Endothelial cell of umbilical vein (primary cell): ENCODE results near the gene GSDME. TPM values are rescaled to one million over a fixed set of nuclear protein-coding genes. Genes with fewer than 3 reads are reported as not detected.

Experiments used
- BruUV-seq: library from RNA; stranded (reverse); fragments of 400-500 nt; replicated peaks from 2 replicates; lab custom pipeline; 2021; lab: Mats Ljungman, UMichigan
- CTCF ChIA-PET: fragments of 300-600, 350-600 bp; sonication (Branson Sonifier 250); formaldehyde crosslinking; loops from one replicate; lab custom pipeline; 2021; ENCODE audit warnings: antibody characterized with exemption, inconsistent platforms; lab: Charles Lee
- POLR2A ChIA-PET: fragments of 300-600, 350-600 bp; sonication (Branson Sonifier 250); formaldehyde crosslinking; loops from one replicate; lab custom pipeline; 2021; ENCODE audit warnings: antibody characterized with exemption, inconsistent platforms; lab: Charles Lee
- DNase-seq: peaks from one replicate; pipeline ENCODE4 v3.0.0-alpha.2; 2011; ENCODE audit warnings: low read depth, low spot score
- FAIRE-seq: peaks from 2 replicates; lab custom pipeline; 2011; peaks lifted over from hg19 to GRCh38; lab: Jason Lieb, UNC
- H2AFZ ChIP-seq: 2 replicates; pipeline ENCODE4 v1.6.0; 2012; ENCODE audit warnings: low read depth, low read length, control low read depth, inconsistent platforms
- H3K27ac ChIP-seq: 2 replicates; pipeline ENCODE4 v1.5.1; 2011; ENCODE audit warnings: low read depth, mild to moderate bottlenecking, control low read depth, low read length, moderate library complexity; ENCODE audit not compliant: insufficient read depth
- H3K27me3 ChIP-seq, 2 experiments: 2 replicates each; pipeline versions ENCODE4 v1.6.0 to v1.6.1; 2011; ENCODE audit warnings: low read length in 2 of 2, mixed read lengths in 1 of 2; ENCODE audit not compliant: control insufficient read depth in 2 of 2, insufficient read depth in 2 of 2
- H3K36me3 ChIP-seq, 2 experiments: 2 replicates in 1 of 2; 3 replicates in 1 of 2; pipeline ENCODE4 v1.5.1; 2011; ENCODE audit warnings: low read length in 2 of 2, mild to moderate bottlenecking in 1 of 2, moderate library complexity in 1 of 2; ENCODE audit not compliant: control insufficient read depth in 2 of 2, insufficient read depth in 2 of 2; ENCODE audit errors: extremely low read depth in 1 of 2
- H3K4me1 ChIP-seq: 3 replicates; pipeline ENCODE4 v1.5.1; 2011; ENCODE audit warnings: mild to moderate bottlenecking, low read length; ENCODE audit not compliant: control insufficient read depth, insufficient read depth; ENCODE audit errors: extremely low read depth
- H3K4me2 ChIP-seq: 2 replicates; pipeline ENCODE4 v1.6.1; 2011; ENCODE audit warnings: low read length, control low read depth, mixed read lengths; ENCODE audit not compliant: insufficient read depth
- H3K4me3 ChIP-seq, 3 experiments: fragments of 200-600 bp in 1 of 3; sonication (generic), shearing (Covaris generic) in 1 of 3; replicated peaks in 1 of 3; 2 replicates each; pipeline ENCODE4 v1.5.1; 2011 to 2016; ENCODE audit warnings: control low read depth in 3 of 3, low read length in 3 of 3, mild to moderate bottlenecking in 2 of 3, inconsistent platforms in 1 of 3, low read depth in 1 of 3, moderate library complexity in 1 of 3; ENCODE audit not compliant: insufficient read depth in 1 of 3
- H3K79me2 ChIP-seq: 2 replicates; pipeline ENCODE4 v1.6.0; 2012; ENCODE audit warnings: low read length, inconsistent platforms; ENCODE audit not compliant: control insufficient read depth, insufficient read depth
- H3K9ac ChIP-seq: replicated peaks from 2 replicates; pipeline ENCODE3; 2011; ENCODE audit warnings: low read length, control low read depth; ENCODE audit not compliant: insufficient read depth; ENCODE audit errors: extremely low read depth
- H3K9me1 ChIP-seq: replicated peaks from 3 replicates; pipeline ENCODE4 v1.6.0; 2011; ENCODE audit warnings: mild to moderate bottlenecking, low read length; ENCODE audit not compliant: control insufficient read depth, insufficient read depth; ENCODE audit errors: extremely low read depth
- H3K9me3 ChIP-seq: replicated peaks from 2 replicates; pipeline ENCODE4 v1.5.1; 2012; ENCODE audit warnings: low read length, inconsistent platforms; ENCODE audit not compliant: control insufficient read depth, insufficient read depth
- H4K20me1 ChIP-seq: replicated peaks from 2 replicates; pipeline ENCODE3; 2011; ENCODE audit warnings: mild to moderate bottlenecking, low read length; ENCODE audit not compliant: control insufficient read depth, insufficient read depth; ENCODE audit errors: extremely low read depth
- CTCF ChIP-seq, 2 donors: IDR thresholded peaks; 1 replicate in 1 of 2; 2 replicates in 1 of 2; pipeline ENCODE4 v1.5.1; 2011; ENCODE audit warnings: low read length in 2 of 2, mild to moderate bottlenecking in 2 of 2, moderate library complexity in 2 of 2, control low read depth in 1 of 2, inconsistent platforms in 1 of 2, low read depth in 1 of 2; ENCODE audit not compliant: insufficient read depth in 1 of 2; ENCODE audit errors: extremely low read depth in 1 of 2
- EZH2 ChIP-seq: IDR thresholded peaks from 2 replicates; pipeline ENCODE4 v1.6.1; 2012; ENCODE audit warnings: borderline replicate concordance, low read depth, mild to moderate bottlenecking, moderate library complexity, low read length, inconsistent platforms; ENCODE audit not compliant: severe bottlenecking
- FOS ChIP-seq: IDR thresholded peaks from 2 replicates; pipeline ENCODE4 v1.6.1; 2011; ENCODE audit warnings: mild to moderate bottlenecking, low read length, moderate library complexity, borderline replicate concordance; ENCODE audit not compliant: insufficient read depth
- GATA2 ChIP-seq: IDR thresholded peaks from 2 replicates; pipeline ENCODE4 v1.7.0; 2011; ENCODE audit warnings: low read depth, mild to moderate bottlenecking, moderate library complexity, mixed read lengths, low read length; ENCODE audit not compliant: insufficient read length, insufficient read depth
- JUN ChIP-seq: IDR thresholded peaks from 2 replicates; pipeline ENCODE4 v1.6.1; 2011; ENCODE audit warnings: borderline replicate concordance, low read depth; ENCODE audit not compliant: insufficient read length, insufficient read depth
- MAX ChIP-seq: IDR thresholded peaks from 2 replicates; pipeline ENCODE4 v1.6.1; 2011; ENCODE audit not compliant: insufficient read depth, insufficient read length
- MYC ChIP-seq: IDR thresholded peaks from one replicate; pipeline ENCODE4 v1.6.1; 2011; ENCODE audit warnings: mild to moderate bottlenecking, low read depth, low read length
- POLR2A ChIP-seq: IDR thresholded peaks from 2 replicates; pipeline ENCODE4 v1.6.1; 2012; ENCODE audit warnings: low read depth, mild to moderate bottlenecking, control low read depth, low read length
- POLR2AphosphoS5 ChIP-seq: IDR thresholded peaks from 2 replicates; pipeline ENCODE4 v1.6.1; 2012; ENCODE audit warnings: low read depth, mild to moderate bottlenecking, control low read depth, low read length, moderate library complexity; ENCODE audit not compliant: insufficient read depth
- dilution Hi-C: fragments of 300-500 bp; cut with MboI; formaldehyde crosslinking; loops from one replicate; pipeline ENCODE4 v1.15.0; 2019; ENCODE audit warnings: low sequenced_read_pairs; ENCODE audit not compliant: extremely low pct_ligation_motif_present
- intact Hi-C: fragments of 100-400 bp; cut with micrococcal nuclease; formaldehyde crosslinking; loops from one replicate; pipeline ENCODE4 v1.10.0; 2022
- polyA plus RNA-seq, 4 experiments: library from polyadenylated mRNA; depleted of rRNA in 3 of 4; stranded (reverse) in 3 of 4; unstranded in 1 of 4; fragments of >200 nt; gene quantifications; 2 replicates each; pipeline versions ENCODE4 v1.2.1 to v1.2.3, GENCODE V29; 2011 to 2012; ENCODE audit warnings: missing spikeins in 1 of 4
- total RNA-seq: library from RNA; stranded (reverse); gene quantifications from 2 replicates; pipeline ENCODE4 v1.2.3, GENCODE V29; 2021

The GSDME gene
- total and polyA plus RNA-seq, 2 donors (not counting 3 experiments of a cell fraction or from before 2014, with no cell fraction given) = 21.1 to 23.4 TPM

- DNase-seq (no peak), FAIRE-seq (no peak)
- Histone ChIP-seq H3K9me3 (no peaks in the 10 kb centered on the region), H3K27ac (no peak overlapping the region), H3K9me1 (no peaks in the 10 kb centered on the region), H2AFZ (no peak overlapping the region), H3K27me3 (no peaks in the 10 kb centered on the region), H3K4me3 (no peak overlapping the region), H4K20me1 (no peaks in the 10 kb centered on the region), H3K36me3 (no peaks in the 10 kb centered on the region), H3K4me2 (no peak overlapping the region), H3K4me1 (no peaks in the 10 kb centered on the region), H3K79me2 (no peaks in the 10 kb centered on the region), H3K9ac (no peak overlapping the region)
- dilution Hi-C loops (no loop called here), intact Hi-C loops (no loop called here)
- TF ChIP-seq EZH2 = no peak
- no peak for TF ChIP-seq FOS
- no TSS peak for BruUV-seq
- POLR2A ChIA-PET = no interaction called here
- CTCF ChIA-PET = no interaction called here
Observed at GRCh38 chr7:24713850-24714675, 43.2 kb downstream of the GSDME start.

- Histone ChIP-seq H3K9me3 (no peaks in the 10 kb centered on the region), H3K4me3 (no peak overlapping the region), H3K4me2 (no peak overlapping the region), H3K27me3 (no peaks in the 10 kb centered on the region), H2AFZ (no peak overlapping the region), H3K27ac (no peak overlapping the region), H4K20me1 (no peaks in the 10 kb centered on the region), H3K9ac (no peak overlapping the region), H3K79me2 (no peaks in the 10 kb centered on the region), H3K4me1 (no peaks in the 10 kb centered on the region), H3K9me1 (no peaks in the 10 kb centered on the region), H3K36me3 (no peaks in the 10 kb centered on the region)
- intact Hi-C loops = no loop called here
- DNase-seq = no peak
- no TSS peak for BruUV-seq
- POLR2A ChIA-PET = no interaction called here
- no peak for FAIRE-seq
- TF ChIP-seq POLR2AphosphoS5 = no peak
- TF ChIP-seq POLR2A = no peak
- TF ChIP-seq CTCF (IDR thresholded peaks at IDR 0.05; ENCODE audit: extremely low read depth in 1 of 2, insufficient read depth in 1 of 2, low read depth in 1 of 2, low read length in 2 of 2) = no peak
- TF ChIP-seq GATA2 = no peak
- no peak for TF ChIP-seq MYC
- no peak for TF ChIP-seq EZH2
- TF ChIP-seq MAX = no peak
- TF ChIP-seq FOS = no peak
- TF ChIP-seq JUN = no peak
- dilution Hi-C loops = no loop called here
- CTCF ChIA-PET = no interaction called here
Observed at GRCh38 chr7:24713039-24713793, 44.0 kb downstream of the GSDME start.
